GM18505 (cell line): ENCODE measurements around the gene TSPAN18.

Source experiments
- ATAC-seq: cut with Tn5 transposase; IDR thresholded peaks from one replicate; pipeline ENCODE4 v1.9.1; 2021; ENCODE audit not compliant: unreplicated experiment
- POLR2A ChIP-seq: IDR thresholded peaks from 4 replicates; pipeline ENCODE4 v1.6.1; 2011; ENCODE audit warnings: borderline replicate concordance; ENCODE audit not compliant: insufficient read depth, insufficient read length; ENCODE audit errors: extremely low read depth

TSPAN18 gene

DNA sequence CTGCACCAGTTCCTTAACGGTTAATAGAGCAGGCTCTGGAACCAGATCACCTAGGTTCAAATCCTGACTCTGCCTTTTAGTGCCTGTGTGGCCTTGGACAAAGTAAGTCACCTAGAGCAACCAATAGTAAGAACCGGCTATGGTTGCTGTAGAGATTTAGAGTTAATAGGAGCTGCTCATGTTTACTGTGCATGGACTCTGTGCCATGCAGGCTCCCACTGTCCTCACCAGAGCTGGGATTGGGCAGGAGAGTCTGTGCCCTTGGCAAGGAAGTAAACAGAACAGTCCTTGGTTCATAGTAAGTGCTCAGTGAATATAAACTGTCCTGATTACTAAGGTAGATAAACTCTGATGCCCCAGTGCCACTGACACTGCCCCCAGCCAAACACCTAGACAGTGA lies 225.3 kb downstream of the TSPAN18 start:
- no peak for TF ChIP-seq POLR2A
- ATAC-seq: no peak

DNA sequence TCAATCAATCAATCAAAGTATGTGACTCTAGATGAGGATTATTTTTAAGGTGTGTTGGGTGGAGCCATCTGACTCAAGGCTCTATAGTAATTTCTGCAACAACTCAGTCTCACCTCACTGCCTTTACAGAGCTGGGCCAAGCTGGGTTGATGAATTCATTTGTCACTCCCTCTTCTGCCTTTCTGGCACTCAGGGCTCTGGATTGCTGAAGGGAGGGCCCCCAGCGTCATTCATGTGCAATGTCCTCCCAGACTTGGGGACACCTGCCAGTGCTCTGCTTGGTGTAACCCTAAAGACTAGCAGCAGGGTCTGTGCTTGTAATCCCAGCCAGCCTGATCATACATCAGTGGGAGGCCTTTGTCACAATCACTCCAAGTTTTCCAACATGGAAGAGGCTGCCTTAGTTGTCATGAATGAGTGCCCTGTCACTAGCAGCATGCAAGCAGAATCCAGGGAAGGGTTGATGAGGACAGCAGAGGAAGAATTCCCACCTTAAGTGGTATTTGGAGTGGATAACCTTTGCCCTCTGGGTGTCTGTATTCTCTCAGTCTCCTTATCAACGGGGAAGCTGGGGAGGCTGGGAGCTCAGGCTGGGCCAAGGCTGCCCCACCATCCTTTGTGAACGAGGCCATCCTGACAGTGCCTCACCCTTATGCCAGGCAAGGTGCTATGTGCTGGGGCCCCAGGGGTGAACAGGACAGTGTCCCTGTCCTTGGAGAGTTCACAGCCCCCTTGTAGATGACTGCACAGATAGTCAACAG lies 225.9 kb downstream of the TSPAN18 start:
- TF ChIP-seq POLR2A: no peak
- no peak for ATAC-seq

DNA sequence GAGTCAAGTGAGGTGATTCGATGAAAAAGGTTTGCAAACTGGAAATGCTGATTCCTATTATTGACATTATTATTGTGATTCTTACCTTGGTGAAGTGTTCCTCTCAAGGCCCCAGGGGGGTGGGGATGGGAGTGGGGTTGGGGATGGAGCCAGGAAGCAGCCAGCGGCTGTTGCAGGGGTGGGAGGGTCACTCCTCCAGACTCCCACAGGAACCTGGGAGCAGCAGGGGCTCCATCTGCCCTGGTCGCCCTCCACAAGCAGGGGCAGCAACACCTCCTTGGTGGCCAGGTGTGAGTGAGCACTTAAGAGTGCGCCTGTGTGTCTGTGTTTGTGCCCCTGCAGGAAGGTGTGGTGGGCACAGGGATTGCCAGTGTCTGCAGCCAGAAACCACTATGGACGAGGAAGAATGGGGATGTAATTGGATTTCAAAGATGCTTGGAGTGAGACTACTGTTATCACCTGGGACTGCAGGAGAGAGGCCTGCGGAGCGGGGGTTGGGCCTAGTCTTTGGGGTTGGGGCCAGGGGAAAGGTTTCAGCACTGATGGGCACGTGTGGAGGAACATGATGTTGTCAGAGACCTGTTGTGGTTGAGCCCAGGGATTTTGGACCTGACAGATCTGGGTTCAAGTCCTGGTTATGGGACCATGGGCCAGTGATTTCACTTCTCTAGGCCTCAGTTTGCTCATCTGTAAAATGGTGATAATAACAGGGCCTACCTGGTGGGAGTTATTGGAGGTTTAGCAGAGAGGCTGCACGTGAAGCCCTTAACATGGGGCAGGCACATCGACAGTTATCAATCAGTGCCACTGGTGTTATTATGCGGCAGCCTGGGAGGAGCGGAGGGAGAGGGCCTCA lies 227.5 kb downstream of the TSPAN18 start:
- no peak for TF ChIP-seq POLR2A
- ATAC-seq: no peak

DNA sequence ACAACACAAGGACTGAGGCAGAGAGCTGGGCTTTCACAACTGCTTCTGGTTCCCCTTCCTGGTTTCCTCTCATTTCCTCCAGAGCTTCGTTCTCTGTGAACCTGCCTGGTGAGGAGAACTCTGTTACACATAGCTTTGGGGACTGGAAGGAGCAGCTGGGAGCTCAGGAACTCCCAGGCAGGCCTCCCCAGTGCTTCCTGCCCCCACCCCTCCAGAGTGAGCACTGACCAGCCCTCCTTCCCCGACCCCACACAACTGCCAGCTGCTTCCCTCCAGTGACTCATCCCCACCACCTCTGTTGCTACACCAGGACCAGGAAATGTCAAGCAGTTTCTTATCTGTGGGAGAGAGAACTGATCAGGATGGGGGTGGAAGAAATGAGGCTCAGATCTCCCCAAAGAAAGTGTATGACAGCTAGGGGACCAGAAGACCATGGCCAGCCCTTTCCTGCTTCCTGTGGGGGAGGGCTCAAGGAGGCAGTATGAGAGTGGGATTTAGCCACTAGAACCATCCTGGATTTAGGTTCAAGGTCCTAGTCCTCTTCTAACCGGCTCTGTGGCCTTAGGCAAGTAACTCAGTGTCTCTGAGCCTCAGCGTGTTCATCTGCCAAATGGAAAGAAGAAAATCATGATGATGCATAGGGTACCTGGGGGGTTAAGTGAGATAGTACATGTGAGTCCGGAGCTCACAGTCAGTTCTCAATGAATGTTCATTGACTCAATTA lies 228.4 kb downstream of the TSPAN18 start:
- TF ChIP-seq POLR2A: no peak
- no peak for ATAC-seq

DNA sequence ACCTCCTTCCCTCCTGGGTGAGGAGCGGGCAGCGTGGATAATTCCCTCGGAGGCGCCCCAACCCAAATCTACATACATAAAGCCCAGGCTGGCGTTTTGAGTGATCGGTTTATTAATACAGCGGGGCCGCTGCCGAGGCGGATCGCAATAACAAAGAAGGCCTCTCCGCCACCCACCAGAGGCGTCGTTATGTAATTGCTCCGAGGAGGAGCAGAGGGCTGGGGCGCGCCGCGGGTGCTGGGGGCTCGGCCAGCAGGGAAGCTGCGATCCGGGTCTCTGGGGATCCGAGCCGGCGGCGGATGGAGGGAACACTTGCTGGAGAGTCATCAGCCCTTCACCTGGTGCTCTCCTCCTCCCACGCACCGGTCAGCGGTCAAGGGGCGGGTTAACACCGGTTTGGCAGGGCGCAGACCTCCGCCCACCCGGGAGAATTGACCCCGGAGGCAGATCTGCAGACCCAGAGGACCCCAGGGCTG lies 230.3 kb downstream of the TSPAN18 start:
- ATAC-seq: no peak
- TF ChIP-seq POLR2A: no peak

DNA sequence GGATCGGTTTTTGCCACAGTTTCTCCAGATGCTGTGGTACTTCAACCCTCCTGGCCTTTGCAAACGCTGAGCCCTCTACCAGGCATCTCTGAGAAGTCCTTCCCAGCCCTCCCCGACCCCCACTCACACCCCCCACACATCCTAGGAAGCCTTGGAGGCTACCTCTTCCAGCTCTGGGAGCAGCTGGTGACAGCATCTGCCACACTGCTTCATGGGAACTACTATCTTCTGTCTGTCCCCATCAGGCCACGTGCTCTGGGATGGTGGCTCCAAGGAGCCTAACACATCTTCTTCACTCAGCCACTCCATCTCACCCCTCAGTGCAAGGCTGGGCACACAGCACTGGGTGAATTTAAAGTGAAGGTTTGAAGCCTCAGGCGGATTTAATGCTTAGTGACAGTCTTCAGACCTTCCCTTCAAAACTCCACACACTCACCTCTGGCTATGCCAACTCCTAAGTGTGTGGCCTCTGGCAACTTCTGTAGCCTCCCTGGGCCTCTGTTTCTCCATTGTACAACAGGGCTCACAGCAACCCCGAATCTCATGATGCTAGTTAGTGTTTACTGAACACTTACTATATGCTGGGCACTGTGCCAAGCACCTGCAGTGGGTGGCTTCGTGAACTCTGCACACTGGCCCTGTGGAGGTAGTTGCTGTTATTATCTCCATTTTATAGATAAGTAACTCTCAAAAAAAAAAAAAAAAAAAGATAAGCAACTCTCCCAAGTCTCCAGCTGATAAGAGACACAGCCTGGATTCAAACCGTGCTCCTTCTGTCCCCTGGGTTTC lies 231.2 kb downstream of the TSPAN18 start:
- ATAC-seq: no peak
- TF ChIP-seq POLR2A: no peak

DNA sequence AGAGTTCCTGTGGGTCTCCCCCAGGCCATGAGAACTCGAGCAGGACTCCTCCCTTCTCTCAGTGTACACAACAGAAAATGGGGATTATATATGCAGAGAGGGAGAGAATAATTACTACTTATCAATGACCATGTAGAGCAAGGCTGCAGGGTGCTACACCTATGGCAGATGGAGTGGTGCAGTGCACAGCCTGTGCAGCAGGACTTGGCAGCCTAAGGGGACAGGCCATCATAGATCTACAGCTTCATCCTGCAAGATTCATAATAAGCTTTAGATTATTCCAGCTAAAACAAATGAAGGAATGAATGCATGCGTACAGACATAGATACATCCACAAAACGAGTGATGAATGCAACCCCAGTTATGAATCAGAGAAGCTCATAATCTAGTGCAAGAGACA lies 232.3 kb downstream of the TSPAN18 start:
- ATAC-seq: no peak
- TF ChIP-seq POLR2A: no peak

DNA sequence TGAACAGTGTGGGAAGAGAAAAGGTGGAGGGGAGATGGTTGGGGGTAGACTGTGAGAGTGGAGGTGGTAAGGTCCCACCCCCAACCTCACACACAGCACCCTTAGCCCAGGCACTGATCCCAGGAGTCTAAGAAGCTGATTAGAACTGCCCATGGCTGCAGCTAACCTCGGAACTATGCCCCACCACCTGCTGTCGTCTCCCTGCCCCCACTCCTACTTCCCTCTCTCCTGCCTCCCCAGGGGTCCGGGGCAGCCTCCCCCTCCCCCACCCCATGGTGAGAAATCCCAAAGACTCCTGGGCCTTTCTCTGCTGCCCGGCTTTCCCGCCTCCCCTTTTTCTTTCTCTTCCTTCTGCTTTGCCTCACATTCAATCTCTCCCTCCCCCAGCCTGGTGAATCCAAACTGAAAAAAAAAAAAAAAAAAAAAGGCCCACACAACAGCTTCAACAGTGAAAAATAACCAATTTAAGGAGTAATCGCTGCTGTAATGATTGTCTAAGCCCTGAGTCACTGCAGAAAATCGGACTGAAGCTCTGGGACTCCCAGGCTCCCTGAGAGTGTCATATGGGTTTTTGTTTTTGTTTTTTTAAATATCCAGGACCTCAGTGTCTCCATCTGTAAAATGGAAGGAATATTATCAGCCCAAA lies 233.6 kb downstream of the TSPAN18 start:
- TF ChIP-seq POLR2A: no peak
- ATAC-seq: no peak

DNA sequence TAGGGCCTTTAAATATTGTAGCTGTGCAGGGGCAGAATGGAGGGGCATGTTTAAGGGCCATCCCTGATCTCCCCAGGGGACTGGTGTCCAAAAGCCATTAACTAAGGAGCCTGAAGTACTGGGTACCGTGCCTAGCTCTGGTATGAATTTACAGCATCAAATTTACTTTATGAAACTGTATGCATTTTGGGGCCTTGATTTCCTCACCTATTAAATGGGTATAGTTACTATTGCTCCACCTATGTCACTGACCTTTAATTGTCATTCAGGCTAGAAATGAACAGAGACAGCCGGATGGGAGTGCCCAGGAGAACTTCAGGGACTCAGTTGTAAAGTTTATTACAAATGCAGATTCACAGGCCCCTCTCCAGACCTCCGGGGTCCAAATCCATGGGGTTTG lies 235.7 kb downstream of the TSPAN18 start:
- no peak for ATAC-seq
- TF ChIP-seq POLR2A: no peak

DNA sequence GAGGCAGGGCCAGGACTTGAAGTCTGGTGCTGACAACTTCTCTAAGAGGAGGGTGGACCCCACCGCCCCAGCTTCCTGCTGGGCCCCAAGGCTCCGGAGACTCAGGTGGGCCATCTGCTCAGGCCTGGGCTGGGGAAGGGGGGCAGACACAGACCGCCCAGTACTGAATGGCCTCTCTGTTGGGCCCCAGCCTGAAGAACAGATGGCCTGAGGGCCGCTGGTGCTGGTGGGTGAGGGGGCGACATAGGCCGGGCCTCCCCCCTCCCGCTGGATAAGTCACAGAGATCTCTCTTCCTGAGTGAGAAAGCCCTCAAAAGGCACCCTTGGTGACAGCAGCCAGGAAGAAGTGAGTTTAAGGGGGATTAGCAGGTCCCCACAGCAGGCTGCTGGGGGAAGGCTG lies 236.4 kb downstream of the TSPAN18 start:
- no peak for TF ChIP-seq POLR2A
- no peak for ATAC-seq

DNA sequence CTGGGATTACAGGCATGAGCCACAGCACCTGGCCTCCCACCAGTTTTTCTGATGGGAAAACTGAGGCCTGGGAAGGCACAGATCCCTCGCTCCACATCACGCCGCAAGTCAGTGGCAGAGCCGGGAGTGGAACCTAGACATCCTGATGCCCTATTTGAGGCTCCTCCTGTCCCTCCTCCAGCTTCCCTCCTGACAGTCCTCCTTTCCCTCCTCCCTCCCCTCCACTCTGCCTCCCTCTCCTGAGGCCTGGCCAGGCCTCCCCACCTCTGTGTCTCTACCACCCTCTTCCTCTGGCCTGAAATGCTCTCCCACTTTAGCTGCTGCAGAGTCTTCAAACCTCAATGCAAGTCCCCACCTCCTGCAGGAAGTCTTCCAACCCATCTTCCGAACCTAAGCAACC lies 237.2 kb downstream of the TSPAN18 start:
- no peak for ATAC-seq
- no peak for TF ChIP-seq POLR2A

DNA sequence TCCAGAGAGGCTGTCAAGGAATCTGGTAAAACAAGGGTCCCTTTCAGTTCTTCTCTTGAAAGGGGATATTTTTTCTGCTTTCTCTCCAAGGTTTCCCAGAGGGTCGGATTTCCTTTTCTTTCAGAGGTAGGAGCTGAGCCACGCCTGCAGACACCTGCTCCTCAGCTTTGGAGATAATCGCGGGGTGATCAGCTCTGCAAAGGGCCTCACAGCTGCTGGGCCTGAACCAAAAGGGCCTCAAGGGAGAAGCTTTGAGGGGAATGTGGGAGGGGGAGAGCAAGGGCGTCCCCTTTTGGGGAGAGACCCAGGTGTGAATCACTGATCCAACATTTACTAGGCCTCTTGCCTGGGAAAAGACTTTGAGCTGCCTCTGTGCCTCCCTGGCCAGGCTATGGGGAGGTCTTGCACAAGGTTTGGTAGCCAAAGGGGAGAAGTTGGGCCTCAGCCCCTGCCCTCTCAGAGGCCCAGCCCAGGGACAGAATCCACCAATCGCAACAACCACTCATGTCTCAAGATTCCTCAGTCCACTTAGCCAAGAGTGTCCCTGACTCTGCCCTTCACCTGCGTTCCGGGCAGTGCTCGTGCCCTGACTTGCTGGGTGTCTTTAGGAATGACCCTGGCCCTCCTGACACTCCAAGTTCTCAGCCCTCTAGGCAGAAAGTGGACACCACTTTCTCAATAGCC lies 237.9 kb downstream of the TSPAN18 start:
- ATAC-seq: no peak
- no peak for TF ChIP-seq POLR2A

DNA sequence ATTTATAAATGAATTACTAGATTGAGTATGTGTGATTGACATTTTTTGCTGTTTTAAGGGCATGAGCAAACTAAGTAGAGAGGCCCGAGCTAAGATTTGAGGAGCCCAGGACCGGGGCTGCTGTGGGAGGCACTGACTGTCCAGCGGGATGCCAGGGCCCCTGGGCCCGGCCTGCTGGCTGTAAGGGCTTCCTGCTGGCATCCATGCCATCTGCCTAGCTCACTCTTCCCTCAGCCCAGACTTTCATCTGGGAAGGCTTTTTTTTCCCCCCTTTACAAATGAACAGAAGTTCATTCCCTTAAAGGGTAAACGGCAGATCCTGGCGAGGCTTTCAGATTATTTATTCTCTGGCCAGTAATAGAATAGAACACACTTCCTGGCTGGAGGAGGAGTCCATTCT lies 239.9 kb downstream of the TSPAN18 start:
- TF ChIP-seq POLR2A: no peak
- ATAC-seq: no peak
